Kidney epithelial cell (primary cell): ENCODE results near the gene SLC16A2. TPM values are rescaled to one million over a fixed set of nuclear protein-coding genes. Genes with fewer than 3 reads are reported as not detected.

Experiments
- DNase-seq: peaks from one replicate; pipeline ENCODE4 v3.0.0-alpha.2; 2010; ENCODE audit warnings: low read depth
- H3K27me3 ChIP-seq: 2 replicates; pipeline ENCODE4 v1.6.0; 2011; ENCODE audit warnings: low read length; ENCODE audit not compliant: control insufficient read depth, insufficient read depth
- H3K36me3 ChIP-seq: 2 replicates; pipeline ENCODE4 v1.5.1; 2011; ENCODE audit warnings: low read length; ENCODE audit not compliant: control insufficient read depth, insufficient read depth
- H3K4me3 ChIP-seq: 2 replicates; pipeline ENCODE4 v1.5.1; 2011; ENCODE audit warnings: low read depth, mild to moderate bottlenecking, control low read depth, low read length
- CTCF ChIP-seq: IDR thresholded peaks from 2 replicates; pipeline ENCODE4 v1.5.1; 2011; ENCODE audit warnings: mild to moderate bottlenecking, moderate library complexity, low read length, control low read depth, inconsistent platforms; ENCODE audit not compliant: insufficient read depth, poor library complexity, severe bottlenecking
- total RNA-seq: library from RNA; depleted of rRNA; stranded (reverse); fragments of >200 nt; gene quantifications from 2 replicates; pipeline ENCODE4 v1.2.3, GENCODE V29; 2015

Gene SLC16A2
- total RNA-seq, 1 donor from 2014 or later, result 5.0 TPM

- Histone ChIP-seq H3K4me3 (no peak overlapping the region), H3K36me3 (no peaks in the 10 kb centered on the region), H3K27me3 (no peaks in the 10 kb centered on the region)
- TF ChIP-seq CTCF, result no peak
- DNase-seq, result no peak
These were observed 25.7 kb upstream of the SLC16A2 start for GRCh38 chrX:74395556-74395955.

- H3K36me3 ChIP-seq, result no peaks in the 10 kb centered on the region
- no peak for TF ChIP-seq CTCF
- no peaks in the 10 kb centered on the region for H3K27me3 ChIP-seq
- DNase-seq, result no peak
- H3K4me3 ChIP-seq, result no peak overlapping the region
These were observed 15.3 kb upstream of the SLC16A2 start for GRCh38 chrX:74405973-74406489.

- no peak for DNase-seq
- Histone ChIP-seq H3K27me3 (no peaks in the 10 kb centered on the region), H3K36me3 (no peaks in the 10 kb centered on the region), H3K4me3 (no peak overlapping the region)
- no peak for TF ChIP-seq CTCF
These were observed 13.0 kb upstream of the SLC16A2 start for GRCh38 chrX:74408304-74408703.

GRCh38 chrX:74419864-74420195 is 1.5 kb upstream of the SLC16A2 start:
- Histone ChIP-seq H3K36me3 (no peaks in the 10 kb centered on the region), H3K4me3 (peak overlapping the region; percentile 44), H3K27me3 (no peaks in the 10 kb centered on the region)
- no peak for DNase-seq
- no peak for TF ChIP-seq CTCF

- no peak for DNase-seq
- Histone ChIP-seq H3K36me3 (no peaks in the 10 kb centered on the region), H3K4me3 (peak overlapping the region; percentile 44), H3K27me3 (no peaks in the 10 kb centered on the region)
- no peak for TF ChIP-seq CTCF
These were observed 877 bp upstream of the SLC16A2 start for GRCh38 chrX:74420196-74421035.
